ENCODE results near the gene SPEF2. TPM values are rescaled to one million over a fixed set of nuclear protein-coding genes. Genes with fewer than 3 reads are reported as not detected.
A peak's percentile ranks its signal among the peaks of the same experiment; 100 is the strongest.
"Not testable (repeated sequence)": the region's sequence is repeated elsewhere in the genome, so short reads cannot be mapped to it uniquely, and the experiment has no call there.

SPEF2 gene
- total RNA-seq, 1 experiment from 2014 or later, result 0.84 TPM

GRCh38 chr5:35823347-35824098 lies 205.9 kb downstream of the SPEF2 start:
- DNase-seq (ENCODE audit: low read depth), result no peak

GRCh38 chr5:35826056-35826455 lies 208.4 kb downstream of the SPEF2 start:
- DNase-seq (ENCODE audit: low read depth), result no peak

- DNase-seq (ENCODE audit: low read depth), result no peak
Observed at GRCh38 chr5:35826554-35826953, 208.9 kb downstream of the SPEF2 start.

DNA sequence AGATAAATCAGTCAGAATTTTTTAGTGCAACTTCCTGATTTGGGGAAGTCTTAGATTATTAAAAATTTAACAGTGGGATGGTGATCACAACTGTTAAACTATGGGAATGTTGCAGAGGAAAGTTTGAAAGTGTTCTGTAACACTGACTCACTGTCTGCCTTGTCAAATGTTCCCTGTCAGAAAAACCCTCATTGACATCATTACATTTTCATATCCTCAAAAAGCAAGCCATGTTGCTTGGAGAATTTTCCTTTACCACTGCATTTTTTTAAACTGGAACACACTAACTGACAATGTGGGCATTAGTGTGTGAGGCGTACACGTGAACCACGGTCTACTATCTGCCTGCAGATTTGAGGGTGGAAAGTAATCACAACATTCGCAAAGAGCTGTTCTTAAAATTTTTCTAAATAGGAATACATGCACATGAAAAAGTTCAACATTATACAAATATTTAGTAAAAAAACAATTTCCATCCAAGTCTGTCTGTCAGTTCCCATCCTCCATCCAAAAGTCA lies 210.5 kb downstream of the SPEF2 start:
- DNase-seq (ENCODE audit: low read depth), result no peak

DNA sequence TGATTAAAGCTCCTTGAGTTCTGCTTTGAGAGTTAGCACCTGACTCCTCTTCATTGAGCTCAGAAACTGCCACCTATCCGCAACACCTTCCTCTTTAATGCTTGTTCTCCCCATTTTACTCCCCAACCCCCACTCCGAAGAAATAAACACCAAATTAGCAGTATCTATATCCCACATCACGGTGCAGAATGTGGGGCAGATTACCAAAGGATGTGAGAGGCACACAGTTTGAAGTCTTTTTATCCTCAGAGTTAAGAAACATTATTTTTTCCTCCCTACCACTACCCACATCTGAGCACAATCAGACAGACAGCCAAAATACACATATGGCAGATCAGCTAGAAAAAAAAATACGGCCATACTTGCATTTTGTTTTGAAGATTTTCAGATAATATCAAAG lies 212.9 kb downstream of the SPEF2 start:
- no peak for DNase-seq (ENCODE audit: low read depth)

GRCh38 chr5:35832762-35833161 lies 215.1 kb downstream of the SPEF2 start:
- DNase-seq (ENCODE audit: low read depth), result no peak

DNA sequence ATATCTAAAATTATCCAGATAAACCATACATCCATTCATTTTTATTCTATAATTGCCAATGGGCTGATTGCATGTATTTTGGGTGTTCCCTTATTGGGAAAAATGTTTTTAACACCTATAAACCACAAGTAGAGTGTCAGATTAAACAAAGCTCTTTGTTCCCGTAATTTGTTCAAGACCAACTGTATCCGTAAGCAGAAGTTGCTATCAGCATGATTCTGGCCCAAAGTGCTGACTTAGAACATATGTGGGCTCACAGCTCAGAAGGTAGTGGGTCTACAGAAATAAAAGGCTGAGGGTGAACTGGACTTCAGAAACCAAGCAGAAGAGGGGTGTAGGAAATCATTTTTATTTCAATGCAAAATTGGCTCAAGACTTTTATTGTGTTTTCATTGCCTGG lies 215.6 kb downstream of the SPEF2 start:
- no peak for DNase-seq (ENCODE audit: low read depth)

- DNase-seq (ENCODE audit: low read depth), result no peak
Observed at GRCh38 chr5:35835796-35836742, 218.4 kb downstream of the SPEF2 start.

- no peak for DNase-seq (ENCODE audit: low read depth)
Observed at GRCh38 chr5:35838370-35839042, 220.8 kb downstream of the SPEF2 start.

DNA sequence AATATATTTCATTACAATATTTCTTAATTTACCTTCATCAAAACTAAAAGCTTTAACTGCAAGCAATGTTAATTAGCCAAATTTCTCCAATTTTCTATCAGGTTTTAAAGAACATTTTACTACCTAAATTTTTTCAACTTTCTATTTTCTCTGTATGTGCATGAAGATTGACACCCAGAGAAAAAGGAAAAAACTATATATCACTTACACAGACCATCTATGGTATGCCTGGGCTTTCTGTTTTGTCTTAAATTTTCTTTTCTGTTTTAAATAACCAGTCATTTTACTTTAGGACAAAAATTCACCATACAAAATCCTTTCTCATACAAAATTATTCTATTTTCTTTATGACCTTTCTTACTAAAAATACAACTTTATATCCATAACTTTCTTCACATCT lies 225.2 kb downstream of the SPEF2 start:
- no peak for DNase-seq (ENCODE audit: low read depth)

- not testable (repeated sequence) for DNase-seq (ENCODE audit: low read depth)
Observed at GRCh38 chr5:35845508-35845907, 227.8 kb downstream of the SPEF2 start.

- no peak for DNase-seq (ENCODE audit: low read depth)
Observed at GRCh38 chr5:35847491-35847890, 229.8 kb downstream of the SPEF2 start.

DNA sequence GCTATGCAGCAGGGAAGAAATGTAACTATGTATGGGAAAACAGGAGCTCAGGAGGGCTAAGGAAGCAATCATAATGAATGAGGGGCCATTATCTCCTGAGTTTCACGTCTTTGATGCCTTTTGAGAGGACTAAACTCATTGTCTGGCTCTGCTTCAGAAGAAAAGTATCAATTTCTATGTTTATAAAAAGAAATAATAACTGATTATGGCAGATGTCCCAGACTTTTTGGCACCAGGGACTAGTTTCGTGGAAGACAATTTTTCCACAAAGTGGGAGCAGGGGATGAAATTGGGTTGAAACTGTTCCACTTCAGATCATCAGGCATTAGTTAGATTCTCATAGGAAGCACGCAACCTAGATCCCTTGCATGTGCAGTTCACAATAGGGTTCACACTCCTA lies 230.3 kb downstream of the SPEF2 start:
- no peak for DNase-seq (ENCODE audit: low read depth)

DNA sequence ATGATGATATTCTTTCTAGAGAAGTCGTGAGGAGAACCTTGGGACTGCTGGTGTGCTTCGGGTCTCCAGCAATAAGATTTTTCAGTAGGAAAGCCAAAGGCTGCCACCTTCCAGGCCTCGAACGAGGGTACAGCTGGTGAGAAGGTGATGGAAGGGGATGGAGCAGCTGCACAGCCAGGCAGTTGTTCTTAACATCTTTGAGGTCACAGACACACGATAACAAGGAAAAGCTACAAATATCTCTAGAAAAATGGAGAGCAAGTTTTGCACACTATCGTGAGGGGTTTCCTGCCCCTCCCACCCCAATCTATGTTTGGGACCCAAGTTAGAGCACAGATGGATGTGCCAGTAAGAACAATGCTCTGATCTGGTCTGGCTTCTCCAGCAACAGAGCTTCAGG lies 232.2 kb downstream of the SPEF2 start:
- no peak for DNase-seq (ENCODE audit: low read depth)

DNA sequence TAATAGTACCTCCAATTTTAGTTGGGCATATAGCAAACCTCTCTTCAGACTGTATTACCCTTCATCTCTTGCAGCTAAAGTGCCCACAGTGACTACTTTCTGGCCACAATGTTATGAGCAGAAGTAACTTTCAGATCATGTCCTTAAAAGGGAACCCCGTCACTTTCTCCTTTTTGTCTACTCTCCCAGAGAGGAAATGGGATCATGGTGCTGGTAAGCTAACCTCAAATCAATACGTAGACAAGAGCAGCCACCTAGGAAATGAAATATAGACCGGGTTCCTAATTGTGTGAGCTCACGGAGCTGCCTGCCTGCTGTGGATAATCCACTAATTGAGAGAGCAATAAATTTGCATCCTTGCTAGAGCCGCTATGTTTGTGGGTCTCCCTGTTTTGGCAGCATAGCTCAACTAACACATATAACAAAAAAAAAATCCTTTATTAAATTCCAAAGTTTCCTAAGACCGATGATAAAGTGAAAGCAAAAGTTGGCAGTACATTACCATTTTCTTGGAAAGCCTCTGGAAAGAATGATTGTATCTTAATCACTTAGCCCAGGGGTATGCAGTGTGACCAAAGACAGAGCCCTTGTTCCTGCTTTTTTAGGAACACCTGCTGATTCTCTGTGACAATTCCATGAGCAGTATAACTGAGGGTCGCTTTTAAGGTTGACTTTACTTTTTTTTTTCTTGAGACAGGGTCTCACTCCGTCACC lies 233.5 kb downstream of the SPEF2 start:
- peak; percentile 62 for DNase-seq (ENCODE audit: low read depth)

DNA sequence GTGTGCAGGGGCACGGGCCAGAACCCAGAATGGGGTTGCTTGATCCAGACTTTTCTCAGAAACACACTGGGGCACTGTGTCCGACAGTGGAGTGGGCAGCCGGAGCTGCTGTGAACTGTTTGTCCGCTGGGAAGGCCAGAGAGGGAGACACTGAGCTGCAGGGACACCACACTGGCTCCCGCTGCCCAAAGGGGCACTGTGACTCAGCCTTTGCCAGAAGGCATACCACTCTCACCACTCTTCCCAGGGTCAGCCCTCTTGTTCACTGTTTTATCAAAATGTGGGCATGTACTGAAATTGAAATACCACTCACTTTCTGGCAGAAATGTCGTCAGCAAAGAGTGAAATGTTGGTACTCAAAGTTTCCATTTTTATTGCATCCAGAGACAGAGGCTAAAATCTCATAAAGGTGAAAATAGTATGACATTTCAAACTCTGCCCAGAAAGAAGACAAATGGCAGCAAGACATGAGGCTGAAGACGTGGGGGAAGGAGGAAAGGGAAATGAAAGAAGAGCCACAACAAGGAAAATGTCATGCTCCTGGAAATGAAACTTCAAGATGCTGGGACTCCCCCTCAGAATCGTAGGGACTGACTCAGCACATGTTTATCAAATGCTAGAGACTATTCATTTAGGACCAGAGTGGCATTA lies 234.5 kb downstream of the SPEF2 start:
- peak; percentile 80 for DNase-seq (ENCODE audit: low read depth)

DNA sequence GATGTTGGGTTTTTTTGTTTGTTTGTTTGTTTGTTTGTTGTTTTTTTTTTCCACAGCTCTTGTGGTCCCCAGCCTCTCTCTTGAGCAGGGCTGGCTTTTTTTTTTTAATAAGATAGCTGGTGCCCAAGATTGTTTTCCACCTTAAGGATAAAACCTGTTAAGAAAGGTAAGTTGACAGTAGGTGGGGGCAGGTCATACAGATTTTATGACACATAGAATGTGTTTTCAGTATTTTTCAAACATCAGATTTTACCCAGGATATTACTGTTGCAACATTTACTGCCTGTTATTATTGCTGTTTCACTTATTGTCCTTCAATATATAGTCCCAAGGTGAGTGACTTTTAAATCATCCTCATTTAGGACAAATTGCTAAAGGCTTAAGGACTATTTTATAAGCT lies 235.1 kb downstream of the SPEF2 start:
- DNase-seq (ENCODE audit: low read depth), result no peak

- no peak for DNase-seq (ENCODE audit: low read depth)
Observed at GRCh38 chr5:35853631-35854030, 236.0 kb downstream of the SPEF2 start.

GRCh38 chr5:35854248-35854647 lies 236.6 kb downstream of the SPEF2 start:
- no peak for DNase-seq (ENCODE audit: low read depth)

- DNase-seq (ENCODE audit: low read depth), result no peak
Observed at GRCh38 chr5:35855187-35855586, 237.5 kb downstream of the SPEF2 start.

- not testable (repeated sequence) for DNase-seq (ENCODE audit: low read depth)
Observed at GRCh38 chr5:35856186-35856764, 238.6 kb downstream of the SPEF2 start.
